ENCODE measurements around the gene TM9SF2.
A peak's percentile ranks its signal among the peaks of the same experiment; 100 is the strongest.

Gene TM9SF2

GRCh38 chr13:99507986-99508385, 6.7 kb downstream of the TM9SF2 start:
- Mint-ChIP-seq H3K9me3 (peaks cover 10 to 19% of the 10 kb centered on the region in 2 donors), H3K27ac (no peak overlapping the region)

DNA sequence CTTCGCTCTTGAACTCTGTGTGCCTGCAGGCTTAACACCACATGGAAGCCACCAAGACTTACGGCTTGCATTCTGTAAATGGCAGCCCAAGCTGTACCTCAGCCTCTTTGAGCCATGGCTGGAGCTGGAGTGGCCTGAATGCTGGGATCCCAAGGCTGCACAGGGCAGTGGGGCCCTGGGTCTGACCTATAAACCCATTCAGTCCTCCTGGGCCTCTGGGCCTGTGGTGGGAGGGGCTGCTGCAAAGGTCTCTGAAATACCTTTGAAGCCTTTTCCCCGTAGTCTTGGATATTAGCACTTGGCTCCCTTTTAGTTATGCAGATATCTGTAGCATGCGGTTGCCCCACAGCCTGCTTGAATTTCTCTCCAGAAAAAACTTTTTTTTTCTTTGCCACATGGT, 8.2 kb downstream of the TM9SF2 start:
- Mint-ChIP-seq H3K4me1 (peaks cover 78% of the 10 kb centered on the region), H3K27ac (no peak overlapping the region), H3K9me3 (peaks cover 10 to 19% of the 10 kb centered on the region in 2 donors), H3K4me3 (no peak overlapping the region), H3K27me3 (no peaks in the 10 kb centered on the region)
- no peak for DNase-seq
- ATAC-seq: no peak

More at GRCh38 chr13:99507986-99508385, 6.7 kb downstream of the TM9SF2 start:
- DNase-seq: no peak
- H3K27me3 Mint-ChIP-seq: no peaks in the 10 kb centered on the region
- no peak for ATAC-seq
- H3K4me1 Mint-ChIP-seq: peaks cover 82% of the 10 kb centered on the region
- H3K4me3 Mint-ChIP-seq: no peak overlapping the region

DNA sequence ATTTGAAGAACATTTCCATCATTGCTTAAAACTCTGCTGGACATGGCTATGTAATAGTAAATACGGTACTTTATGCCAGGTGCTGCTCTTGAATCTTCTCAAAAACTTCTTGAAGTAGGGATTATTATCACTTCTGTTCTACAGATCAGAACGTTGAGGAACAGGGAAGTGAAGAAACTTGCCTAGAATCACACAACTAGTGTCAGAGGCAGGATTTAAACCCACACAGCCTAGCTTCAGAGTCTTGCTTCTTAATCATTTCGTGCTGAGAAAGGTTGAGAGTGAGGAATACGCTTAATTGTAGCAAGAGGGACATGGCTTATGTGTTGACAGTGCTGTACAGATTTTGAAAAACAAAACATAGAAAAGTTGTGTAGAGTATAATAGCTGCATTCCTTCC, 13.5 kb downstream of the TM9SF2 start:
- ATAC-seq (no peak), DNase-seq (no peak)
- Mint-ChIP-seq H3K4me3 (no peak overlapping the region), H3K27me3 (no peaks in the 10 kb centered on the region), H3K9me3 (peaks cover 5 to 7% of the 10 kb centered on the region in 2 donors), H3K27ac (no peak overlapping the region), H3K4me1 (peaks cover 59% of the 10 kb centered on the region)

- Mint-ChIP-seq H3K4me1 (peaks cover 43% of the 10 kb centered on the region), H3K27me3 (no peaks in the 10 kb centered on the region), H3K4me3 (no peak overlapping the region), H3K9me3 (no peaks in the 10 kb centered on the region), H3K27ac (no peak overlapping the region)
- ATAC-seq (no peak), DNase-seq (no peak)
Measured at GRCh38 chr13:99516153-99516929, 15.1 kb downstream of the TM9SF2 start.

GRCh38 chr13:99517577-99517976, 16.3 kb downstream of the TM9SF2 start:
- Mint-ChIP-seq H3K27ac (no peak overlapping the region), H3K9me3 (no peaks in the 10 kb centered on the region), H3K4me1 (peaks cover 31% of the 10 kb centered on the region), H3K27me3 (no peaks in the 10 kb centered on the region), H3K4me3 (no peak overlapping the region)
- DNase-seq: no peak
- no peak for ATAC-seq

GRCh38 chr13:99517984-99518383, 16.7 kb downstream of the TM9SF2 start:
- Mint-ChIP-seq H3K9me3 (no peaks in the 10 kb centered on the region), H3K4me1 (peaks cover 27% of the 10 kb centered on the region), H3K27me3 (no peaks in the 10 kb centered on the region), H3K27ac (no peak overlapping the region), H3K4me3 (no peak overlapping the region)
- no peak for DNase-seq
- no peak for ATAC-seq

- Mint-ChIP-seq H3K9me3 (no peaks in the 10 kb centered on the region), H3K27ac (peak overlapping the region in 1 of 2 donors; percentile 13), H3K4me3 (no peak overlapping the region), H3K27me3 (no peaks in the 10 kb centered on the region), H3K4me1 (peaks cover 40% of the 10 kb centered on the region)
- no peak for ATAC-seq
- DNase-seq: no peak
Measured at GRCh38 chr13:99522298-99522697, 21.0 kb downstream of the TM9SF2 start.

GRCh38 chr13:99523838-99524237, 22.6 kb downstream of the TM9SF2 start:
- H3K27ac Mint-ChIP-seq: peak overlapping the region in 1 of 2 donors; percentile 49
- no peaks in the 10 kb centered on the region for H3K9me3 Mint-ChIP-seq
- H3K4me1 Mint-ChIP-seq: peaks cover 42% of the 10 kb centered on the region
- DNase-seq (no peak), ATAC-seq (peak; percentile 73)
- H3K27me3 Mint-ChIP-seq: no peaks in the 10 kb centered on the region
- no peak overlapping the region for H3K4me3 Mint-ChIP-seq

DNA sequence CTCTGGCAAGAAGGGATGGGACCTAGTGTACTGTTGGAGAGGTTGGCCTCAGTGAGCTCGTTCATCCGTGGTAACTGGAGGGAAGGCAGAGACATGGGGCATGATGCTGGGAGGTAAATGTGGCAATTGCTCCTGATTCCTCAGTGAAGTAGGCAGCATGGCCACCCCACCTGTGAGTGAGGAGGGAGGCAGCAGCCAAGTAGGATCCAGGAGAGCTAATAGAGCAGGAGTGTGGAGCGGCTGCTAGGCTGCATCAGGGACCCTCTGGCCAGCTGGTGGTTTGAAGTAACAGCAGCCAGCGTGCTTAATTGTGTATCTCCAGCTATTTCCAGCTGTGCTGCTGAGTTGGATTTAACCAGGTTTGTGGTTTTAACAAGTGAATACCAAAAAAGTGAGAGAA, 24.7 kb downstream of the TM9SF2 start:
- no peak for ATAC-seq
- DNase-seq: no peak
- Mint-ChIP-seq H3K4me1 (peaks cover 42% of the 10 kb centered on the region), H3K27me3 (no peaks in the 10 kb centered on the region), H3K9me3 (no peaks in the 10 kb centered on the region), H3K4me3 (no peak overlapping the region), H3K27ac (peak overlapping the region; percentile 2 to 93)

DNA sequence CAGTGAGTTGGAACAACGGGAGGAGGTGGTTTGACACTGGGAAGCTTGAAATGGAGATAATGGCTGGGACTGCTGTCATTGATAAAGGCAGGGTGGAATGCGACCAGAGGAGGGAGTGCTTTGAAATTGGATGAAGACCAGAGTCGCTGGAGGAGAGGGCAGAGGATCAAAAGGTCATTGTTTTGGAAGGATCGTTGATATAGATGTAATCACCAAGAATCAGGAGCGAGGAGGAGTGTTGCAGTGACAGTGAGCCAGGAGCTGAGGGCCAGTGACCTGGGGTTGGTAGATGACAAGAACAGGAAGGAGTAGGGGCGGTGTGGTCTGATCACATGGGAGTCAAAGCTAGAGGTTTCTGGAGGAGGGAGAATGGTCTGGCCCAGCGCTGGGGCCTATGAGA, 25.3 kb downstream of the TM9SF2 start:
- H3K9me3 Mint-ChIP-seq: no peaks in the 10 kb centered on the region
- peaks cover 42% of the 10 kb centered on the region for H3K4me1 Mint-ChIP-seq
- DNase-seq: no peak
- H3K4me3 Mint-ChIP-seq: no peak overlapping the region
- peak overlapping the region in 1 of 2 donors; percentile 2 for H3K27ac Mint-ChIP-seq
- no peak for ATAC-seq
- no peaks in the 10 kb centered on the region for H3K27me3 Mint-ChIP-seq

DNA sequence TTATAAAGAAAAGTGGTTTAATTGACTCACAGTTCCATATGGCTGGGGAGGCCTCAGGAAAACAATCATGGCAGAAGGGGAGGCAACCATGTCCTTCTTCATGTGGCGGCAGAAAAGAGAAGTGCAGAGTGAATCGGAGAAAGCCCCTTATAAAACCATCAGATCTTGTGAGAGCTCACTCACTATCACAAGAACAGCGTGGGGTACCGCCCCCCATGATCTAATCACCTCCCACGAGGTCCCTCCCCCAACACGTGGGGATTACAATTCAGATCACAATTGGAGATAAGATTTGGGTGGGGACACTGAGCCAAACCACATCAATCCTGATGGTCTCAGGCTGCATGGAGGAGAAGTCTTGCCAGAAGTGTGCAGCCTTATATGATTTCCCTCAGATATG, 26.0 kb downstream of the TM9SF2 start:
- Mint-ChIP-seq H3K4me1 (peaks cover 42% of the 10 kb centered on the region), H3K27me3 (no peaks in the 10 kb centered on the region), H3K9me3 (no peaks in the 10 kb centered on the region), H3K27ac (peak overlapping the region in 1 of 2 donors; percentile 27), H3K4me3 (no peak overlapping the region)
- no peak for DNase-seq
- no peak for ATAC-seq

GRCh38 chr13:99528547-99528946, 27.3 kb downstream of the TM9SF2 start:
- ATAC-seq (no peak), DNase-seq (no peak)
- Mint-ChIP-seq H3K27ac (no peak overlapping the region), H3K9me3 (no peaks in the 10 kb centered on the region), H3K4me1 (peaks cover 37% of the 10 kb centered on the region), H3K27me3 (no peaks in the 10 kb centered on the region), H3K4me3 (no peak overlapping the region)

- DNase-seq (no peak), ATAC-seq (no peak)
- Mint-ChIP-seq H3K4me1 (peaks cover 20% of the 10 kb centered on the region), H3K9me3 (no peaks in the 10 kb centered on the region), H3K27ac (no peak overlapping the region), H3K27me3 (no peaks in the 10 kb centered on the region), H3K4me3 (no peak overlapping the region)
Measured at GRCh38 chr13:99536023-99536422, 34.8 kb downstream of the TM9SF2 start.

- H3K4me3 Mint-ChIP-seq: no peak overlapping the region
- no peak overlapping the region for H3K27ac Mint-ChIP-seq
- ATAC-seq: peak; percentile 41
- no peaks in the 10 kb centered on the region for H3K27me3 Mint-ChIP-seq
- H3K9me3 Mint-ChIP-seq: no peaks in the 10 kb centered on the region
- no peak for DNase-seq
- H3K4me1 Mint-ChIP-seq: peaks cover 38% of the 10 kb centered on the region
Measured at GRCh38 chr13:99540530-99540929, 39.3 kb downstream of the TM9SF2 start.

DNA sequence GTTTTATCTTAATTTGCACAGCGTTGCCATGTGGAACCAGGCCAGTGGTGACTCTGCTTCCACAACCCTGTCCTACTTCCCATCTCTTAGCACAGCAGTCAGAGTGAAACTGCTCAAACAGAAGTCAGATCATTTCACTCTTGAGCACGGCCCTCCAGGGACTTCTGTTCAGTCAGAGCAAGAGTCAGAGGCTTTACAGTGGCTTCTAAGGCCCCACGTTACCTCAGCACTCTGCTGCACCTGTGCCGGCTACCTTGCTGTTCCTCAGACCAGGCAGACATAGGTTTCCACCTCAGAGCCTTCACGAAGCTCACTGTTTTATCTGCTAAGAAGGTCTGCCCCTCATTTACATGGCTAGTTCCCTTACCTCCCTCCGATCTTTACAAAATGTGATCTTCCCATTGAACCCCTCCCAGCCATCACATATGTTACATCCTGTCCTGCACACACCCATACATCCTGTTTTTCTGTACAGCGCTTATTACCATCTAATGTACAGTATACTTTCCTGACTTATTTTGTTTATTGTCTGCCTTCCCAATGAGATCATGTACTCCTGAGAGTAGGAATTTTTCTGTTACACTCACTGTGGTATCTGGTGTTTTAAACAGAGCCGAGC, 41.6 kb downstream of the TM9SF2 start:
- Mint-ChIP-seq H3K9me3 (no peaks in the 10 kb centered on the region), H3K4me3 (peak overlapping the region in 1 of 2 donors; percentile 1), H3K4me1 (peaks cover 40% of the 10 kb centered on the region), H3K27ac (peak overlapping the region; percentile 23 to 35), H3K27me3 (no peaks in the 10 kb centered on the region)
- DNase-seq: peak; percentile 20 to 55
- peak; percentile 99 for ATAC-seq

- Mint-ChIP-seq H3K4me1 (peaks cover 32% of the 10 kb centered on the region), H3K27ac (no peak overlapping the region), H3K4me3 (no peak overlapping the region), H3K9me3 (no peaks in the 10 kb centered on the region), H3K27me3 (no peaks in the 10 kb centered on the region)
- no peak for ATAC-seq
- DNase-seq: no peak
Measured at GRCh38 chr13:99545361-99545760, 44.1 kb downstream of the TM9SF2 start.
